HCT116 (cell line): ENCODE data around the gene DOCK3. TPM values are rescaled to one million over a fixed set of nuclear protein-coding genes. Genes with fewer than 3 reads are reported as not detected.

Experiments used
- ATAC-seq: fragments of 200-7000 bp; cut with Tn5 transposase; 2 replicates; pipeline ENCODE4 v1.9.1; 2020; ENCODE audit warnings: mild to moderate bottlenecking, moderate library complexity
- BruUV-seq: library from RNA; stranded (reverse); fragments of 400-500 nt; replicated peaks from 2 replicates; lab custom pipeline; 2021; lab: Mats Ljungman, UMichigan
- CTCF ChIA-PET: fragments of 300-600 bp; sonication (Branson Sonifier 250); formaldehyde crosslinking; loops from one replicate; lab custom pipeline; 2021; ENCODE audit warnings: antibody characterized with exemption; lab: Charles Lee
- POLR2A ChIA-PET: fragments of 300-600, 350-600 bp; sonication (Branson Sonifier 250); formaldehyde crosslinking; loops from one replicate; lab custom pipeline; 2021; ENCODE audit warnings: antibody characterized with exemption; lab: Charles Lee
- RAD21 ChIA-PET, 2 experiments: fragments of 300-600 bp; sonication (Branson Sonifier 250); formaldehyde crosslinking; loops; one replicate each; lab custom pipeline; 2023; ENCODE audit warnings: low total read pairs in 2 of 2; ENCODE audit not compliant: uncharacterized antibody in 2 of 2, unreplicated experiment in 2 of 2, low non-redundant PET in 1 of 2; lab: Charles Lee
- DNase-seq: peaks from one replicate; pipeline ENCODE4 v3.0.0-alpha.2; 2010; ENCODE audit warnings: low read depth, low spot score
- H2AFZ ChIP-seq: fragments of 200-600 bp; shearing (Covaris generic), sonication (generic); 2 replicates; pipeline ENCODE4 v1.6.1; 2017; ENCODE audit warnings: low read depth, mixed run types, mixed read lengths, antibody characterized with exemption, low read length; ENCODE audit not compliant: poor library complexity, severe bottlenecking
- H3K27ac ChIP-seq: 2 replicates; pipeline ENCODE4 v1.5.1; 2012; ENCODE audit warnings: low read depth, low read length
- H3K27me3 ChIP-seq: fragments of 200-600 bp; sonication (generic); 2 replicates; pipeline ENCODE4 v1.6.1; 2016; ENCODE audit warnings: mixed run types, low read length, mixed read lengths; ENCODE audit not compliant: insufficient read depth
- H3K36me3 ChIP-seq, 2 experiments: fragments of 200-500 bp in 1 of 2; fragments of 200-600 bp in 1 of 2; sonication (Bioruptor generic) in 1 of 2; sonication (generic) in 1 of 2; 2 replicates each; pipeline versions ENCODE4 v1.5.1 to v1.6.1; 2014 to 2016; ENCODE audit warnings: low read length in 2 of 2, inconsistent platforms in 1 of 2, mixed read lengths in 1 of 2, mixed run types in 1 of 2; ENCODE audit not compliant: insufficient read depth in 2 of 2, control insufficient read depth in 1 of 2
- H3K4me1 ChIP-seq, 2 experiments: fragments of 200-600 bp in 1 of 2; sonication (generic) in 1 of 2; 2 replicates each; pipeline versions ENCODE4 v1.5.1 to v1.6.1; 2012 to 2017; ENCODE audit warnings: low read length in 2 of 2, inconsistent platforms in 1 of 2, mild to moderate bottlenecking in 1 of 2, mixed read lengths in 1 of 2, mixed run types in 1 of 2, moderate library complexity in 1 of 2; ENCODE audit not compliant: insufficient read depth in 2 of 2, control insufficient read depth in 1 of 2
- H3K4me2 ChIP-seq: fragments of 200-600 bp; sonication (generic); 2 replicates; pipeline ENCODE4 v1.6.1; 2017; ENCODE audit warnings: mixed run types, low read length, mixed read lengths
- H3K4me3 ChIP-seq, 2 experiments: fragments of 200-600 bp in 1 of 2; sonication (generic) in 1 of 2; replicated peaks in 1 of 2; 2 replicates each; pipeline ENCODE4 v1.5.1; 2011 to 2016; ENCODE audit warnings: low read length in 2 of 2, control low read depth in 1 of 2, low read depth in 1 of 2, mild to moderate bottlenecking in 1 of 2, mixed read lengths in 1 of 2, mixed run types in 1 of 2
- H3K79me2 ChIP-seq: fragments of 200-600 bp; sonication (generic); 2 replicates; pipeline ENCODE4 v1.6.1; 2017; ENCODE audit warnings: mild to moderate bottlenecking, mixed run types, low read length, moderate library complexity, mixed read lengths; ENCODE audit not compliant: insufficient read depth
- H3K9ac ChIP-seq: fragments of 200-600 bp; sonication (generic); 2 replicates; pipeline ENCODE4 v1.6.1; 2016; ENCODE audit warnings: low read length, mixed read lengths
- H3K9me2 ChIP-seq: fragments of 200-600 bp; sonication (generic), shearing (Covaris generic); 2 replicates; pipeline ENCODE4 v1.6.1; 2017; ENCODE audit warnings: mixed run types, mild to moderate bottlenecking, moderate library complexity; ENCODE audit not compliant: insufficient read depth
- H3K9me3 ChIP-seq, 2 experiments: fragments of 200-500 bp in 1 of 2; fragments of 200-600 bp in 1 of 2; sonication (Bioruptor generic) in 1 of 2; sonication (generic) in 1 of 2; 2 replicates each; pipeline ENCODE4 v1.6.1; 2014 to 2017; ENCODE audit warnings: low read length in 2 of 2, mixed read lengths in 2 of 2, inconsistent platforms in 1 of 2, low read depth in 1 of 2, mild to moderate bottlenecking in 1 of 2, mixed run types in 1 of 2, moderate library complexity in 1 of 2; ENCODE audit not compliant: control insufficient read depth in 1 of 2, insufficient read depth in 1 of 2
- H4K20me1 ChIP-seq: fragments of 200-600 bp; sonication (generic), shearing (Covaris generic); 2 replicates; pipeline ENCODE4 v1.6.1; 2017; ENCODE audit warnings: mixed run types, mild to moderate bottlenecking, moderate library complexity; ENCODE audit not compliant: insufficient read depth
- ATF3 ChIP-seq: IDR thresholded peaks from 2 replicates; pipeline ENCODE4 v1.6.1; 2012
- CBX3 ChIP-seq: IDR thresholded peaks from 2 replicates; pipeline ENCODE4 v1.6.1; 2012; ENCODE audit warnings: low read depth
- CEBPB ChIP-seq: IDR thresholded peaks from 2 replicates; pipeline ENCODE4 v1.6.1; 2012; ENCODE audit warnings: low read depth
- CTCF ChIP-seq, 3 experiments: fragments of 200-600 bp in 1 of 3; sonication (generic) in 1 of 3; IDR thresholded peaks in 2 of 3; conservative IDR thresholded peaks in 1 of 3; 2 replicates each; pipeline ENCODE4 v1.5.1; 2012 to 2017; ENCODE audit warnings: low read depth in 2 of 3, low read length in 2 of 3, antibody characterized with exemption in 1 of 3, borderline replicate concordance in 1 of 3, control low read depth in 1 of 3, mild to moderate bottlenecking in 1 of 3, mixed read lengths in 1 of 3, mixed run types in 1 of 3, moderate library complexity in 1 of 3; ENCODE audit not compliant: insufficient read depth in 1 of 3
- EGR1 ChIP-seq: IDR thresholded peaks from 2 replicates; pipeline ENCODE4 v1.6.1; 2012; ENCODE audit warnings: low read depth
- EZH2phosphoT487 ChIP-seq: fragments of 200-600 bp; IDR thresholded peaks from 2 replicates; pipeline ENCODE4 v1.6.1; 2018; ENCODE audit warnings: antibody characterized with exemption, borderline replicate concordance
- JUND ChIP-seq: IDR thresholded peaks from 2 replicates; pipeline ENCODE4 v1.6.1; 2012
- POLR2A ChIP-seq: IDR thresholded peaks from 2 replicates; pipeline ENCODE4 v1.7.0; 2011; ENCODE audit warnings: borderline replicate concordance; ENCODE audit not compliant: insufficient read depth, insufficient read length; ENCODE audit errors: extremely low read depth
- POLR2AphosphoS5 ChIP-seq: IDR thresholded peaks from 2 replicates; pipeline ENCODE4 v1.6.1; 2011; ENCODE audit warnings: mild to moderate bottlenecking, low read depth, low read length, moderate library complexity
- REST ChIP-seq: IDR thresholded peaks from 2 replicates; pipeline ENCODE4 v1.6.1; 2012; ENCODE audit warnings: low read depth
- SIN3A ChIP-seq: IDR thresholded peaks from 2 replicates; pipeline ENCODE4 v1.6.1; 2012; ENCODE audit warnings: low read depth
- SRF ChIP-seq: IDR thresholded peaks from 2 replicates; pipeline ENCODE4 v1.6.1; 2012; ENCODE audit warnings: low read depth
- YY1 ChIP-seq: IDR thresholded peaks from 2 replicates; pipeline ENCODE4 v1.6.1; 2011; ENCODE audit warnings: low read length, low read depth, moderate library complexity, mild to moderate bottlenecking; ENCODE audit not compliant: insufficient replicate concordance; ENCODE audit errors: extremely low read depth
- ZNF274 ChIP-seq: fragments of 200-500 bp; sonication (Bioruptor generic); IDR thresholded peaks from 2 replicates; pipeline ENCODE4 v1.6.1; 2014; ENCODE audit warnings: mild to moderate bottlenecking, low read depth, low read length, inconsistent platforms
- intact Hi-C: fragments of 100-400 bp; cut with micrococcal nuclease; formaldehyde crosslinking; loops from 2 replicates; pipeline ENCODE4 v1.10.0; 2022
- total RNA-seq: library from RNA; stranded (reverse); gene quantifications from one replicate; pipeline ENCODE4 v1.2.1, GENCODE V29; 2021; ENCODE audit not compliant: unreplicated experiment

Gene DOCK3
- total RNA-seq, 1 experiment from 2014 or later, result 4.2 TPM

GRCh38 chr3:50695031-50695430, 20.3 kb downstream of the DOCK3 start:
- Histone ChIP-seq H3K4me3 (no peak overlapping the region), H3K79me2 (peaks cover 13% of the 10 kb centered on the region; the same call in 1 of the 2 replicates), H3K27me3 (no peaks in the 10 kb centered on the region), H3K9me3 (no peaks in the 10 kb centered on the region), H3K27ac (no peak overlapping the region), H3K9ac (no peak overlapping the region), H2AFZ (no peak overlapping the region), H3K4me1 (no peaks in the 10 kb centered on the region), H3K36me3 (no peaks in the 10 kb centered on the region), H4K20me1 (no peaks in the 10 kb centered on the region), H3K9me2 (no peaks in the 10 kb centered on the region), H3K4me2 (no peak overlapping the region)
- DNase-seq (no peak), ATAC-seq (no peak)
- ChIA-PET RAD21 (no interaction called here), POLR2A (no interaction called here), CTCF (no interaction called here)
- TF ChIP-seq EZH2phosphoT487 (no peak), YY1 (no peak), EGR1 (no peak), CTCF (IDR thresholded peaks at IDR 0.05 in 2 of 3, conservative IDR thresholded peaks at IDR 0.05 in 1 of 3; ENCODE audit: borderline replicate concordance in 1 of 3, insufficient read depth in 1 of 3, low read depth in 2 of 3, low read length in 2 of 3) (no peak), CBX3 (no peak), CEBPB (no peak), ZNF274 (no peak), REST (no peak), SIN3A (no peak), SRF (no peak), JUND (no peak), POLR2A (no peak), ATF3 (no peak), POLR2AphosphoS5 (no peak)
- intact Hi-C loops, result no loop called here
- BruUV-seq, result no TSS peak
